Inflammatory macrophage treated with lipopolysaccharide for 1 hour (primary cell): ENCODE data around the gene SHTN1.
A peak's percentile ranks its signal among the peaks of the same experiment; 100 is the strongest.

Experiments used
- DNase-seq, 2 donors: peaks; one replicate each; pipeline ENCODE4 v3.0.0-alpha.2; 2020 to 2022

Gene SHTN1

GRCh38 chr10:116912162-116912561 is 92.8 kb downstream of the SHTN1 start:
- DNase-seq = no peak

GRCh38 chr10:116910910-116911309 is 94.1 kb downstream of the SHTN1 start:
- no peak for DNase-seq

GRCh38 chr10:116909307-116909706 is 95.7 kb downstream of the SHTN1 start:
- no peak for DNase-seq

GRCh38 chr10:116907245-116907987 is 97.6 kb downstream of the SHTN1 start:
- DNase-seq = no peak

- DNase-seq = no peak
Observed at GRCh38 chr10:116905845-116906210, 99.2 kb downstream of the SHTN1 start.

GRCh38 chr10:116899626-116900025 is 105.4 kb downstream of the SHTN1 start:
- DNase-seq = no peak

GRCh38 chr10:116893686-116894037 is 111.3 kb downstream of the SHTN1 start:
- no peak for DNase-seq

GRCh38 chr10:116892907-116893685 is 111.9 kb downstream of the SHTN1 start:
- peak; percentile 8 to 15 for DNase-seq

- peak in 1 of 2 donors; percentile 29 for DNase-seq
Observed at GRCh38 chr10:116891208-116891607, 113.8 kb downstream of the SHTN1 start.

- no peak for DNase-seq
Observed at GRCh38 chr10:116889066-116889465, 115.9 kb downstream of the SHTN1 start.

- DNase-seq = peak; percentile 30 to 39
Observed at GRCh38 chr10:116888380-116889055, 116.5 kb downstream of the SHTN1 start.

- DNase-seq = no peak
Observed at GRCh38 chr10:116886772-116887171, 118.2 kb downstream of the SHTN1 start.

GRCh38 chr10:116882639-116883038 is 122.3 kb downstream of the SHTN1 start:
- no peak for DNase-seq

- DNase-seq = no peak
Observed at GRCh38 chr10:116880716-116881482, 124.1 kb downstream of the SHTN1 start.

GRCh38 chr10:116879817-116880216 is 125.2 kb downstream of the SHTN1 start:
- no peak for DNase-seq

- no peak for DNase-seq
Observed at GRCh38 chr10:116878123-116878522, 126.9 kb downstream of the SHTN1 start.

GRCh38 chr10:116877391-116877790 is 127.6 kb downstream of the SHTN1 start:
- no peak for DNase-seq

- DNase-seq = no peak
Observed at GRCh38 chr10:116875897-116876296, 129.1 kb downstream of the SHTN1 start.

- DNase-seq = no peak
Observed at GRCh38 chr10:116873134-116873533, 131.9 kb downstream of the SHTN1 start.

- no peak for DNase-seq
Observed at GRCh38 chr10:116870949-116871348, 134.0 kb downstream of the SHTN1 start.

GRCh38 chr10:116868722-116869121 is 136.3 kb downstream of the SHTN1 start:
- DNase-seq = no peak

- no peak for DNase-seq
Observed at GRCh38 chr10:116868198-116868676, 136.8 kb downstream of the SHTN1 start.
